Measurements from ENCODE around the gene CBX4. TPM values are rescaled to one million over a fixed set of nuclear protein-coding genes. Genes with fewer than 3 reads are reported as not detected.

Gene CBX4
- polyA plus RNA-seq, 1 of the 3 experiments (the other 2 are of a cell fraction): 21.9 TPM

DNA sequence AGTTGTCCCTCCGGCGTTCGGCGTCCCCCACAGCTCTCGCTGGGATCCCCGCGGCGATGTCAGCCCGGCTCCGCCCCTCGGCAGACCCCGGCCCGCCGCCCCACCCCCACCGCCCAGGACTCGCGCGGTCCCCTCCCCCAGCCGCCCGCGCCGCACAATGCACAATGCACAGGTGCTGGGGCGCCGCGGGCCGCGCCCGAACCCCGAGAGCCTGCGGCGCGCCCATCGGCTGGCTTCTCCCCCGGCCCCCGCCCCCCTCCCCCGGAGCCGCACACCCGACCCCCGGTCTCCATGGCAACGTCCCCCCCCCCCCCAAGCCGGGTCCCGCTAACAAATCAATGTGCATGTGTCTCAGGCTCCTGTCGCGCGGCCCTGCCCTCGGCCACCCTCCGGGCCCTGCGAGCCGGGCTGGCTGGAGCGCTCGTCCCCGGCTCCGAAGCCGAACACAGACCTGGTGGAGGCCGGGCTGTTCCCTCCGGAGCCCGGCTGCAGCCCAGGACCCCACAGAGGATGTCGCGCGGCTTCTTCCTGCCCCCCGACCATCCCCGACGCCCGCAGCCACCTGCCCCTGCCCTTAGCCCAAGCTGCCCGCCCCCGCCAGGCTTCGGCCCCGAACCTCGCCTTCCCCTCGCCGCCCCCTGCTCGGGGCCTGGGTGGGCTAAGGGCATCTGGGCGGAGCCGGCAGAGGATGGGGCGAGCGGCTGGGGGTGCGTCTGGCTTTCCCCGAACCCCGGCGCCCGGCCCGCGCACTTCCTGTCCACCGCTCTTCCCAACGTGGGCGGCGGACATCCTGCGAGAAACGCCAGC lies 41.5 kb downstream of the CBX4 start:
- peak; percentile 96 for DNase-seq
- peak overlapping the region; percentile 21; the same call in 1 of the 2 replicates for H3K9ac ChIP-seq
- 56% methylated on average over 46 of the region's 89 CpGs for WGBS (ENCODE audit: low lambda C conversion rate)

More for the DNA sequence above, 41.5 kb downstream of the CBX4 start:
- CTCF ChIA-PET: interaction anchor here (0.6 to 9.7 kb wide), 12 partner anchors 9 to 194 kb away, joined by 3 to 146 read pairs (median 8); partner anchors contain the start of gene CBX4
- no peaks in the 10 kb centered on the region for H3K9me2 ChIP-seq
- peak overlapping the region; percentile 81 for H3K4me2 ChIP-seq
- peak overlapping the region; percentile 75; the same call in 1 of the 2 replicates for H2AFZ ChIP-seq (ENCODE audit: low read depth)
- peak overlapping the region; percentile 44 to 54 for H3K4me3 ChIP-seq (ENCODE audit: low read depth in 2 of 2, low read length in 1 of 2)
- H3K79me2 ChIP-seq (ENCODE audit: insufficient read depth): peaks cover 18% of the 10 kb centered on the region
- peaks cover 23 to 43% of the 10 kb centered on the region in 2 experiments; a peak in 3 of 4 replicates for H3K4me1 ChIP-seq (ENCODE audit: control insufficient read depth in 1 of 2, insufficient read depth in 2 of 2, low read depth in 1 of 2, low read length in 1 of 2)
- H3K36me3 ChIP-seq (replicated peaks in 1 of 2; ENCODE audit: control insufficient read depth in 1 of 2, insufficient read depth in 2 of 2, low read length in 1 of 2): peaks cover 0 to 24% of the 10 kb centered on the region in 2 experiments
- H3K27me3 ChIP-seq (ENCODE audit: insufficient read depth): 0 out of 2 replicates have a peak, but pooled peaks cover 4% of the 10 kb centered on the region
- H3F3A ChIP-seq (replicated peaks; ENCODE audit: insufficient read depth): peaks cover 4% of the 10 kb centered on the region
- TF ChIP-seq, protein P1, sequence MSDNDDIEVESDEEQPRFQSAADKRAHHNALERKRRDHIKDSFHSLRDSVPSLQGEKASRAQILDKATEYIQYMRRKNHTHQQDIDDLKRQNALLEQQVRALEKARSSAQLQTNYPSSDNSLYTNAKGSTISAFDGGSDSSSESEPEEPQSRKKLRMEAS (IDR thresholded peaks at IDR 0.05; ENCODE audit: low read depth): no peak
- TF ChIP-seq, protein P2, sequence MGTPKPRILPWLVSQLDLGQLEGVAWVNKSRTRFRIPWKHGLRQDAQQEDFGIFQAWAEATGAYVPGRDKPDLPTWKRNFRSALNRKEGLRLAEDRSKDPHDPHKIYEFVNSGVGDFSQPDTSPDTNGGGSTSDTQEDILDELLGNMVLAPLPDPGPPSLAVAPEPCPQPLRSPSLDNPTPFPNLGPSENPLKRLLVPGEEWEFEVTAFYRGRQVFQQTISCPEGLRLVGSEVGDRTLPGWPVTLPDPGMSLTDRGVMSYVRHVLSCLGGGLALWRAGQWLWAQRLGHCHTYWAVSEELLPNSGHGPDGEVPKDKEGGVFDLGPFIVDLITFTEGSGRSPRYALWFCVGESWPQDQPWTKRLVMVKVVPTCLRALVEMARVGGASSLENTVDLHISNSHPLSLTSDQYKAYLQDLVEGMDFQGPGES (IDR thresholded peaks at IDR 0.05; ENCODE audit: low read depth, low read length): no peak
- no peak for TF ChIP-seq CHD2 (IDR thresholded peaks at IDR 0.05; ENCODE audit: low read length, partially characterized antibody)
- no peak for TF ChIP-seq RFX5 (IDR thresholded peaks at IDR 0.05; ENCODE audit: low read length)
- TF ChIP-seq RAD21 (IDR thresholded peaks at IDR 0.05; ENCODE audit: low read length): no peak
- TF ChIP-seq, protein P3, sequence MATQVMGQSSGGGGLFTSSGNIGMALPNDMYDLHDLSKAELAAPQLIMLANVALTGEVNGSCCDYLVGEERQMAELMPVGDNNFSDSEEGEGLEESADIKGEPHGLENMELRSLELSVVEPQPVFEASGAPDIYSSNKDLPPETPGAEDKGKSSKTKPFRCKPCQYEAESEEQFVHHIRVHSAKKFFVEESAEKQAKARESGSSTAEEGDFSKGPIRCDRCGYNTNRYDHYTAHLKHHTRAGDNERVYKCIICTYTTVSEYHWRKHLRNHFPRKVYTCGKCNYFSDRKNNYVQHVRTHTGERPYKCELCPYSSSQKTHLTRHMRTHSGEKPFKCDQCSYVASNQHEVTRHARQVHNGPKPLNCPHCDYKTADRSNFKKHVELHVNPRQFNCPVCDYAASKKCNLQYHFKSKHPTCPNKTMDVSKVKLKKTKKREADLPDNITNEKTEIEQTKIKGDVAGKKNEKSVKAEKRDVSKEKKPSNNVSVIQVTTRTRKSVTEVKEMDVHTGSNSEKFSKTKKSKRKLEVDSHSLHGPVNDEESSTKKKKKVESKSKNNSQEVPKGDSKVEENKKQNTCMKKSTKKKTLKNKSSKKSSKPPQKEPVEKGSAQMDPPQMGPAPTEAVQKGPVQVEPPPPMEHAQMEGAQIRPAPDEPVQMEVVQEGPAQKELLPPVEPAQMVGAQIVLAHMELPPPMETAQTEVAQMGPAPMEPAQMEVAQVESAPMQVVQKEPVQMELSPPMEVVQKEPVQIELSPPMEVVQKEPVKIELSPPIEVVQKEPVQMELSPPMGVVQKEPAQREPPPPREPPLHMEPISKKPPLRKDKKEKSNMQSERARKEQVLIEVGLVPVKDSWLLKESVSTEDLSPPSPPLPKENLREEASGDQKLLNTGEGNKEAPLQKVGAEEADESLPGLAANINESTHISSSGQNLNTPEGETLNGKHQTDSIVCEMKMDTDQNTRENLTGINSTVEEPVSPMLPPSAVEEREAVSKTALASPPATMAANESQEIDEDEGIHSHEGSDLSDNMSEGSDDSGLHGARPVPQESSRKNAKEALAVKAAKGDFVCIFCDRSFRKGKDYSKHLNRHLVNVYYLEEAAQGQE (IDR thresholded peaks at IDR 0.05; ENCODE audit: low read depth, low read length): no peak
- TF ChIP-seq SMC3 (IDR thresholded peaks at IDR 0.05; ENCODE audit: low read depth, low read length): no peak
- no peak for TF ChIP-seq TCF12 (IDR thresholded peaks at IDR 0.05)
- TF ChIP-seq EZH2phosphoT487 (IDR thresholded peaks at IDR 0.05; ENCODE audit: borderline replicate concordance, low read depth): no peak
- TF ChIP-seq TEAD4 (IDR thresholded peaks at IDR 0.05; ENCODE audit: borderline replicate concordance, insufficient read depth): no peak
- no peak for TF ChIP-seq NRF1 (IDR thresholded peaks at IDR 0.05; ENCODE audit: low read depth, low read length)
- no peak for TF ChIP-seq FOXJ3 (CRISPR knock-in tag; IDR thresholded peaks at IDR 0.05)
- no peak for TF ChIP-seq FOXM1 (IDR thresholded peaks at IDR 0.05; ENCODE audit: low read depth)
- TF ChIP-seq ELF1 (IDR thresholded peaks at IDR 0.05): no peak
- TF ChIP-seq NFIC (IDR thresholded peaks at IDR 0.05; ENCODE audit: borderline replicate concordance): no peak
- H4K20me1 ChIP-seq (ENCODE audit: insufficient read depth): peaks cover 11% of the 10 kb centered on the region; the same call in 1 of the 2 replicates
- peak overlapping the region in 1 of 2 experiments; percentile 81; a peak in 2 of 4 replicates for H3K27ac ChIP-seq (ENCODE audit: low read depth in 2 of 2, low read length in 1 of 2)
- POLR2A ChIA-PET: interaction anchor here (0.5 to 3.3 kb wide), 10 partner anchors 11 to 1509 kb away, joined by 3 to 50 read pairs (median 8); partner anchors contain the start of genes CBX2, CBX4 and GAA
- no peaks in the 10 kb centered on the region for H3K9me3 ChIP-seq

All from SK-N-SH (cell line).